Natural killer cell treated with Interleukin-12 subunit alpha and Interleukin-12 subunit beta and Interleukin-15 and Interleukin-18, amount 100 ng/mL, for 72 hours (primary cell): ENCODE data around the gene WASHC4. TPM values are rescaled to one million over a fixed set of nuclear protein-coding genes. Genes with fewer than 3 reads are reported as not detected.
A peak's percentile ranks its signal among the peaks of the same experiment; 100 is the strongest.
"Not testable (repeated sequence)": the region's sequence is repeated elsewhere in the genome, so short reads cannot be mapped to it uniquely, and the experiment has no call there.

Experiments used
- ATAC-seq, 2 donors: fragments of 150-1000 bp; cut with Tn5 transposase in 1 of 2; sonication (Bioruptor Pico), chemical (Tn5 transposase) in 1 of 2; 2 replicates each; pipeline ENCODE4 v1.10.0; 2021
- DNase-seq: peaks from one replicate; pipeline ENCODE4 v3.0.0; 2022; ENCODE audit warnings: low spot score
- H3K27ac Mint-ChIP-seq, 2 donors: 1 replicate in 1 of 2; 2 replicates in 1 of 2; pipeline ENCODE4 v1.8.0; 2022; ENCODE audit warnings: mixed read lengths in 2 of 2, mild to moderate bottlenecking in 1 of 2, moderate library complexity in 1 of 2
- H3K27me3 Mint-ChIP-seq, 2 donors: 1 replicate in 1 of 2; 2 replicates in 1 of 2; pipeline ENCODE4 v1.8.0; 2022; ENCODE audit warnings: mixed read lengths in 2 of 2
- H3K36me3 Mint-ChIP-seq: one replicate; pipeline ENCODE4 v1.8.0; 2022; ENCODE audit warnings: mixed read lengths
- H3K4me1 Mint-ChIP-seq, 2 donors: 1 replicate in 1 of 2; 2 replicates in 1 of 2; pipeline ENCODE4 v1.8.0; 2022; ENCODE audit warnings: low read depth in 2 of 2, mixed read lengths in 2 of 2, mild to moderate bottlenecking in 1 of 2
- H3K4me3 Mint-ChIP-seq: one replicate; pipeline ENCODE4 v1.8.0; 2022; ENCODE audit warnings: mixed read lengths
- H3K9me3 Mint-ChIP-seq: 2 replicates; pipeline ENCODE4 v1.8.0; 2022; ENCODE audit warnings: mixed read lengths
- total RNA-seq, 2 donors: library from RNA; stranded (reverse); gene quantifications; one replicate each; pipeline ENCODE4 v1.2.3, GENCODE V29; 2022

The WASHC4 gene
- total RNA-seq, 2 donors from 2014 or later, result 42.8 to 48.2 TPM

DNA sequence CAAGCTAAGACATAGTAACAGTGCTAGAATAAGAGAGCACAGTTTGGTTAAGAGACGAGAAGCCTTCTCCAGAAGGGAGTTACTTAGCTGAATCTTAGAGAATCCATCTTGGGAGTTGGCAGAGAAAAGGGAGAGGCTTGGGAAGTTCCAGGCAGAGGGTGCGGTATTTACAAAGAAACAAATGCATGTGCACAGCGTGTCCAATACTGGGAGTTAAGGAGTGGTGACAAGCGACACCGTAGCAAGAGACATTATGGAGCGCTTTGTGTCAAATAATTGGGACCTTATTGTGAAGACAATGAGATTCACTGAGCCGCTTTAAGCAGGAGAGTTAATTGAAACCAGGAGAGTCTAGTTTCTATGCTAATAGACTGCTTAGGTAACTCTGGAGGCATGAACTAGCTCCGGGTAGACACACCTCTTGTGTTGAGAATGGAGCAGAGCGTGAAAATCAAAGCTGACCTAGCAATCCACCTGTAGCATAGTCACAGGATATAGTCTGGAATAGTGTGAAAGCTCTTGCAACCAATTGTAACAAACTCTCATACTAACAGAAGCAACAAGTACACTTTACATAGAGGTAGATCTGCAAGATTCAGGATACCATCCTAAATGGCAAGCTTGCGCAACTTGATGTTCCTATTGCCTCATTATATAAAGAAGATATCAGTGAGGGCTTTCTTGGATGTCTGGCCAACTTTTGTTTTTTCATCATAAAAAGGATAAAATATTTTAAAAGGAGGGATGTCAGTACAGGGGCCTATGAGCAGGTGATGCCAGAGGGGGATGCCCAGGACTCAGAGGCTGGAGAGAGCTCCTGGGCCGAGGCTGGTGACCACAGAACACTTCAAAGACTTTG lies 28.6 kb upstream of the WASHC4 start:
- Mint-ChIP-seq H3K36me3 (no peaks in the 10 kb centered on the region), H3K4me1 (peaks cover 5% of the 10 kb centered on the region in 2 donors)

GRCh38 chr12:105083031-105083430 lies 24.5 kb upstream of the WASHC4 start:
- Mint-ChIP-seq H3K27ac (no peak overlapping the region), H3K9me3 (peaks cover 4% of the 10 kb centered on the region), H3K4me3 (no peak overlapping the region), H3K36me3 (no peaks in the 10 kb centered on the region), H3K4me1 (peaks cover 7 to 11% of the 10 kb centered on the region in 2 donors), H3K27me3 (peaks cover 31 to 48% of the 10 kb centered on the region in 2 donors)
- no peak for DNase-seq
- no peak for ATAC-seq

More for the DNA sequence above, 28.6 kb upstream of the WASHC4 start:
- DNase-seq (no peak), ATAC-seq (no peak)
- Mint-ChIP-seq H3K9me3 (no peaks in the 10 kb centered on the region), H3K27ac (no peak overlapping the region), H3K27me3 (peaks cover 24 to 38% of the 10 kb centered on the region in 2 donors), H3K4me3 (no peak overlapping the region)

GRCh38 chr12:105083551-105084105 lies 23.9 kb upstream of the WASHC4 start:
- no peak overlapping the region for H3K27ac Mint-ChIP-seq
- peak overlapping the region; percentile 58 for H3K4me3 Mint-ChIP-seq

GRCh38 chr12:105084251-105085250 lies 23.0 kb upstream of the WASHC4 start, which contains the start of gene ALDH1L2:
Gene ALDH1L2 (minus strand): TSS chr12:105084458. CDS start chr12:105084436, 22 bp downstream.
- Mint-ChIP-seq H3K4me3 (peak within 1 kb of the TSS; percentile 58), H3K27ac (no peak within 1 kb of the TSS), H3K27me3 (peaks cover 27 to 42% of the 10 kb centered on the region in 2 donors), H3K36me3 (no peaks in the 10 kb centered on the region), H3K4me1 (peaks cover 7 to 11% of the 10 kb centered on the region in 2 donors), H3K9me3 (peaks cover 4% of the 10 kb centered on the region)
- DNase-seq, result peak; percentile 80
- peak; percentile 95 to 97 for ATAC-seq

More at GRCh38 chr12:105083551-105084105, 23.9 kb upstream of the WASHC4 start:
- Mint-ChIP-seq H3K9me3 (peaks cover 4% of the 10 kb centered on the region), H3K4me1 (peaks cover 7 to 11% of the 10 kb centered on the region in 2 donors), H3K36me3 (no peaks in the 10 kb centered on the region), H3K27me3 (peaks cover 29 to 48% of the 10 kb centered on the region in 2 donors)
- DNase-seq, result no peak
- ATAC-seq, result no peak

DNA sequence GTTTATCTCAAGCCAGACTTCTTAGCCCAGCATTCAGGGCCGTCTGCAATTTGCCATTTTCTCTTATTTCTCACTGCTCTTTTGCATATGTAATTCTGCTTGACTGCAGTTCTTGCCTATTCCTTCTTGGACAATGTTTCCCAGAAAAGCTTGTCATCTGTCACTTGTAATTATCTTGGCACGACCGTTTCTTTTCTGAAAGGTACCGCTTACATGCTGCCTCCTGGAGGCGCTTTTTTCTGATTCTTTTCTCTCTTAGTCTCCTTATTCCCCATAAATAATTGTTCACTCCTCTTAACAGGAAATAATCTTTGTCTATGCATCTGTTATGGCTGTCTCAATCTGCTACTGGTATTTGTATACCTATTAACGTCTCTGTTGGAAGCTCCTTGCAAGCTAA lies 22.0 kb upstream of the WASHC4 start:
- H3K4me1 Mint-ChIP-seq, result peaks cover 7 to 11% of the 10 kb centered on the region in 2 donors
- H3K36me3 Mint-ChIP-seq, result no peaks in the 10 kb centered on the region
- H3K4me3 Mint-ChIP-seq, result peak overlapping the region; percentile 42
- H3K9me3 Mint-ChIP-seq, result peaks cover 4% of the 10 kb centered on the region
- no peak overlapping the region for H3K27ac Mint-ChIP-seq
- H3K27me3 Mint-ChIP-seq, result peaks cover 27 to 42% of the 10 kb centered on the region in 2 donors
- DNase-seq (no peak), ATAC-seq (no peak)

DNA sequence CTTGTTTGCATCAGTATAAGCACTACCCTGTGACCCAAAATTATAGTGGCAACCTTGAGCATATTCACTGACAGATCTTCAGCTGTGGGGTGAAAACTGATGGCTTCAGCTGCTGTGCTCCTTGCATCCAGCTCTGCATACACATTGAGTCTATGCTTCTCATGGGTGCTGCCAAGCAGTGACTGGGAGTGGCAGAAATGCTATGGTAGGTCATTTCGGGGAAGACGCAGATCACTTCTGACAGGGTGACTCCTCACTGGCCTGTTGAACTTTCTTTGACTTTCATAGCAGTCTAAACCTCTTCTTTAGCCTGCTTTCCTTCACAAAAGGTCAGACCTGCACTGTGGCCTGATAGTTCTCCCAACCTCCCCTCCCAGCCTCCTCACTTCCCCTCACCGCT lies 17.7 kb upstream of the WASHC4 start:
- peaks cover 0 to 4% of the 10 kb centered on the region in 2 donors for H3K4me1 Mint-ChIP-seq
- H3K4me3 Mint-ChIP-seq, result no peak overlapping the region
- H3K36me3 Mint-ChIP-seq, result no peaks in the 10 kb centered on the region
- no peak overlapping the region for H3K27ac Mint-ChIP-seq
- ATAC-seq (no peak), DNase-seq (no peak)
- peaks cover 15 to 16% of the 10 kb centered on the region in 2 donors for H3K27me3 Mint-ChIP-seq
- peaks cover 4% of the 10 kb centered on the region for H3K9me3 Mint-ChIP-seq

DNA sequence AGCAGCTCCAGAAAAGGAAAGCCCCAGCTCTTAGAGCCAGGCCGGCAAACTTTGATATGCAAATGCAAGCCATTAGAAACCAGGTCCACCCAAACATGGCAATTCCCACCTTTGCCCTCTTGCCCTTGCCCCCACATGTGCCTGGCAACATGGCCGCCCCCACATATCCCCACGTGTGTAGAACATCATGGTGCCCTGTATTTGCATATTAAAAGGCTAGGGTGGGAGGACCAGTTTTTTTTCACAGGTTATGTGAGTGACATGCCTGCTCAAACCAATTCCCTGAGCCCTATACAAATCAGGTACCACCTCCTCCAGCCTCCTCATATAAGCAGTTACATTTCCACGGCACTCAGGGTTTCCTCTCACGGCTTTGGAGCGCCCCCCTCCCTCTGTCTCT lies 17.2 kb upstream of the WASHC4 start:
- Mint-ChIP-seq H3K27ac (no peak overlapping the region), H3K27me3 (peaks cover 13 to 15% of the 10 kb centered on the region in 2 donors), H3K36me3 (no peaks in the 10 kb centered on the region), H3K9me3 (peaks cover 4% of the 10 kb centered on the region), H3K4me1 (peaks cover 0 to 3% of the 10 kb centered on the region in 2 donors), H3K4me3 (no peak overlapping the region)
- ATAC-seq, result no peak
- no peak for DNase-seq

GRCh38 chr12:105091476-105092206 lies 15.9 kb upstream of the WASHC4 start:
- Mint-ChIP-seq H3K9me3 (no peaks in the 10 kb centered on the region), H3K27me3 (peaks cover 7 to 11% of the 10 kb centered on the region in 2 donors), H3K4me3 (no peak overlapping the region), H3K4me1 (no peaks in the 10 kb centered on the region), H3K36me3 (peaks cover 7% of the 10 kb centered on the region), H3K27ac (no peak overlapping the region)
- no peak for DNase-seq
- no peak for ATAC-seq

GRCh38 chr12:105092336-105092735 lies 15.2 kb upstream of the WASHC4 start:
- no peak overlapping the region for H3K4me3 Mint-ChIP-seq
- H3K9me3 Mint-ChIP-seq, result no peaks in the 10 kb centered on the region
- peaks cover 8% of the 10 kb centered on the region for H3K36me3 Mint-ChIP-seq
- DNase-seq (no peak), ATAC-seq (no peak)
- H3K27me3 Mint-ChIP-seq, result peaks cover 7 to 11% of the 10 kb centered on the region in 2 donors
- H3K4me1 Mint-ChIP-seq, result no peaks in the 10 kb centered on the region
- H3K27ac Mint-ChIP-seq, result no peak overlapping the region

- H3K9me3 Mint-ChIP-seq, H3K4me1 Mint-ChIP-seq, H3K27ac Mint-ChIP-seq, DNase-seq, H3K4me3 Mint-ChIP-seq, ATAC-seq: not testable (repeated sequence)
- Mint-ChIP-seq H3K36me3 (peaks cover 11% of the 10 kb centered on the region), H3K27me3 (peaks cover 29 to 33% of the 10 kb centered on the region in 2 donors)
Observed at GRCh38 chr12:105095338-105095737, 12.2 kb upstream of the WASHC4 start.

- Mint-ChIP-seq H3K9me3 (no peaks in the 10 kb centered on the region), H3K27ac (no peak overlapping the region), H3K36me3 (peaks cover 11% of the 10 kb centered on the region), H3K4me3 (no peak overlapping the region), H3K27me3 (peaks cover 31 to 48% of the 10 kb centered on the region in 2 donors), H3K4me1 (no peaks in the 10 kb centered on the region)
- DNase-seq, result no peak
- ATAC-seq, result no peak
Observed at GRCh38 chr12:105099356-105099755, 8.2 kb upstream of the WASHC4 start.

DNA sequence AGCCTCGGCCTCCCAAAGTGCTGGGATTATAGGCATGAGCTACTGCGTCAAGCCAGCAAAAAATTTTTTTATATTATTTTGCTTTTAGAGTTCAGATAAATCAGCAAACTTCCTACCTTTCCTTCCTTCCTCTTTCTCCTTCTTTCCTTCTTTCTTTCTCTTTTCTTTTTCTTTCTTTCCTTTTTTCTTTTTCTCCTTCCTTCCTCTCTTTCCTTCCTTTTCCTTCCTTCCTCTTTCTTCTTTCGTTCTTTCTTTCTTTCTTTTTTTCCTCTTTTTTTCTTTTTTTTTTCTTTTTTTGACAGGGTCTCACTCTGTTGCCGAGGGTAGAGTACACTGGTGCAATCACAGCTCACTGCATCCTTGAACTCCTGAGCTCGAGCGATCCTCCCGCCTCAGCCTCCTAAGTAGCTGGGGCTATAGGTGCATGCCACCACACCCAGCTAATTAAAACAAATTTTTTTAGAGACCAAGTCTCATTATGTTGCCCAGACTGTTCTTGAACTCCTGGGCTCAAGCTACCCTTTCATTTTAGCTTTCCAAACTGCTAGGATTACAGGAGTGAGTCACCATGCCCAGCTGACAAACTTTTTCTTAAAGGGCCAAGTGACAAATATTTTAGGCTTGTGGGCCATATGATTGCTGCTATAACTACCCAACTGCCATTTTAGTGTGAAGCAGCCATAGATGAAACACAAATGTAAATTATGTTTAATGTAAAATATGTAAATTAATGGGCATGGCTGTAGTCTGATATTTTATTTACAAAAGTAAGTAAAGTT lies 7.1 kb upstream of the WASHC4 start:
- H3K4me1 Mint-ChIP-seq, result no peaks in the 10 kb centered on the region
- DNase-seq (no peak), ATAC-seq (no peak)
- H3K27me3 Mint-ChIP-seq, result peaks cover 36 to 55% of the 10 kb centered on the region in 2 donors
- H3K27ac Mint-ChIP-seq, result no peak overlapping the region
- H3K36me3 Mint-ChIP-seq, result peaks cover 11% of the 10 kb centered on the region
- no peak overlapping the region for H3K4me3 Mint-ChIP-seq
- H3K9me3 Mint-ChIP-seq, result no peaks in the 10 kb centered on the region
